ENCODE data around the gene ZCCHC14. TPM values are rescaled to one million over a fixed set of nuclear protein-coding genes. Genes with fewer than 3 reads are reported as not detected.

ZCCHC14 gene
- total and polyA plus RNA-seq, 2 of the 13 experiments (the other 11 are each of a cell fraction or from before 2014, with no cell fraction given), result 12.4 to 12.5 TPM

DNA sequence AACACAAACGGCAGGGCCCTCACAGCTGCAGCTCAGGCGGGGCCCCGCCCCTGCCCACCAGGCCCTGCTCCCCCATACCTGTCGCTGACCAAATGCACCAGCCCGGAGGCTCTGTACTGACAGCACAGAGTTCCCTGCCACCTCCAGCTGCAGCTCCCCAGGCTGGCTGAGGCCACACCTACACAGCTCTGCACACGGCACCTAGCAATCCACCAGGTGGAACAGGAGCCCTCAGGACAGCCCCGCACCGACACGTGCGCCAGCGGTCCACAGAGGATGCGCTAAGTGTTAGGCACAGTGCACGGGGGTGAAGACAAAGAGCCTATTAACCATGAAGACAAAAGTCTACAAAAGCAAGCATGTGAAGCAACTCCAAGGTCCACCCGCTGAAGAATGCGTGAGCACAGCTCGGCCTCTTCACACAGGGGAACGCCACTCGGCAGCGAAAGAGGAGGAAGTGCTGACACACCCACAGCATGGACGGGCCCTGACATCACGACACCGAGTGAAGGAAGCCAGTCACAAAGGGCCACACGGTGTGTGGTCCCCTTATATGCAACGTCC lies 5.4 kb downstream of the ZCCHC14 start (continued):
- peak; percentile 37; the same call in 1 of the 2 replicates for TF ChIP-seq STAG1 (CRISPR knock-in tag; IDR thresholded peaks at IDR 0.05)
- TF ChIP-seq, protein P1, sequence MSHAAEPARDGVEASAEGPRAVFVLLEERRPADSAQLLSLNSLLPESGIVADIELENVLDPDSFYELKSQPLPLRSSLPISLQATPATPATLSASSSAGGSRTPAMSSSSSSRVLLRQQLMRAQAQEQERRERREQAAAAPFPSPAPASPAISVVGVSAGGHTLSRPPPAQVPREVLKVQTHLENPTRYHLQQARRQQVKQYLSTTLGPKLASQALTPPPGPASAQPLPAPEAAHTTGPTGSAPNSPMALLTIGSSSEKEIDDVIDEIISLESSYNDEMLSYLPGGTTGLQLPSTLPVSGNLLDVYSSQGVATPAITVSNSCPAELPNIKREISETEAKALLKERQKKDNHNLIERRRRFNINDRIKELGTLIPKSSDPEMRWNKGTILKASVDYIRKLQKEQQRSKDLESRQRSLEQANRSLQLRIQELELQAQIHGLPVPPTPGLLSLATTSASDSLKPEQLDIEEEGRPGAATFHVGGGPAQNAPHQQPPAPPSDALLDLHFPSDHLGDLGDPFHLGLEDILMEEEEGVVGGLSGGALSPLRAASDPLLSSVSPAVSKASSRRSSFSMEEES (CRISPR knock-in tag; IDR thresholded peaks at IDR 0.05), result peak; percentile 49; the same call in 1 of the 2 replicates
- TF ChIP-seq FOSL1 (CRISPR knock-in tag; IDR thresholded peaks at IDR 0.05; ENCODE audit: borderline replicate concordance), result no peak
- TF ChIP-seq NFKB2 (CRISPR knock-in tag; IDR thresholded peaks at IDR 0.05; ENCODE audit: borderline replicate concordance), result peak; percentile 58; the same call in 1 of the 2 replicates
- no peak for TF ChIP-seq IKZF1 (IDR thresholded peaks at IDR 0.05)
- TF ChIP-seq SIN3A (IDR thresholded peaks at IDR 0.05; ENCODE audit: borderline replicate concordance, low read depth, low read length), result peak; percentile 28; the same call in 1 of the 2 replicates
- TF ChIP-seq, protein P2, sequence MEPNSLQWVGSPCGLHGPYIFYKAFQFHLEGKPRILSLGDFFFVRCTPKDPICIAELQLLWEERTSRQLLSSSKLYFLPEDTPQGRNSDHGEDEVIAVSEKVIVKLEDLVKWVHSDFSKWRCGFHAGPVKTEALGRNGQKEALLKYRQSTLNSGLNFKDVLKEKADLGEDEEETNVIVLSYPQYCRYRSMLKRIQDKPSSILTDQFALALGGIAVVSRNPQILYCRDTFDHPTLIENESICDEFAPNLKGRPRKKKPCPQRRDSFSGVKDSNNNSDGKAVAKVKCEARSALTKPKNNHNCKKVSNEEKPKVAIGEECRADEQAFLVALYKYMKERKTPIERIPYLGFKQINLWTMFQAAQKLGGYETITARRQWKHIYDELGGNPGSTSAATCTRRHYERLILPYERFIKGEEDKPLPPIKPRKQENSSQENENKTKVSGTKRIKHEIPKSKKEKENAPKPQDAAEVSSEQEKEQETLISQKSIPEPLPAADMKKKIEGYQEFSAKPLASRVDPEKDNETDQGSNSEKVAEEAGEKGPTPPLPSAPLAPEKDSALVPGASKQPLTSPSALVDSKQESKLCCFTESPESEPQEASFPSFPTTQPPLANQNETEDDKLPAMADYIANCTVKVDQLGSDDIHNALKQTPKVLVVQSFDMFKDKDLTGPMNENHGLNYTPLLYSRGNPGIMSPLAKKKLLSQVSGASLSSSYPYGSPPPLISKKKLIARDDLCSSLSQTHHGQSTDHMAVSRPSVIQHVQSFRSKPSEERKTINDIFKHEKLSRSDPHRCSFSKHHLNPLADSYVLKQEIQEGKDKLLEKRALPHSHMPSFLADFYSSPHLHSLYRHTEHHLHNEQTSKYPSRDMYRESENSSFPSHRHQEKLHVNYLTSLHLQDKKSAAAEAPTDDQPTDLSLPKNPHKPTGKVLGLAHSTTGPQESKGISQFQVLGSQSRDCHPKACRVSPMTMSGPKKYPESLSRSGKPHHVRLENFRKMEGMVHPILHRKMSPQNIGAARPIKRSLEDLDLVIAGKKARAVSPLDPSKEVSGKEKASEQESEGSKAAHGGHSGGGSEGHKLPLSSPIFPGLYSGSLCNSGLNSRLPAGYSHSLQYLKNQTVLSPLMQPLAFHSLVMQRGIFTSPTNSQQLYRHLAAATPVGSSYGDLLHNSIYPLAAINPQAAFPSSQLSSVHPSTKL (CRISPR knock-in tag; IDR thresholded peaks at IDR 0.05), result peak; percentile 88
- TF ChIP-seq CENPT (CRISPR knock-in tag; IDR thresholded peaks at IDR 0.05; ENCODE audit: low read depth), result no peak
- 0 out of 2 replicates have a peak, but pooled peaks have one; percentile 50 for TF ChIP-seq MIER3 (CRISPR knock-in tag; IDR thresholded peaks at IDR 0.05; ENCODE audit: borderline replicate concordance)
- peak; percentile 91 for TF ChIP-seq ZNF292 (CRISPR knock-in tag; IDR thresholded peaks at IDR 0.05; ENCODE audit: borderline replicate concordance, low read depth)

Data from HepG2 (cell line).